WTC11 (cell line): ENCODE results near the gene ATP7A. TPM values are rescaled to one million over a fixed set of nuclear protein-coding genes. Genes with fewer than 3 reads are reported as not detected.
"Not testable (repeated sequence)": the region's sequence is repeated elsewhere in the genome, so short reads cannot be mapped to it uniquely, and the experiment has no call there.

Source experiments
- ATAC-seq: fragments of 200-7000 bp; cut with Tn5 transposase; 2 replicates; pipeline ENCODE4 v1.10.0; 2021; ENCODE audit warnings: mild to moderate bottlenecking, moderate library complexity
- CTCF ChIA-PET: fragments of 300-600 bp; sonication (Branson Sonifier 250); formaldehyde crosslinking; loops from one replicate; lab custom pipeline; 2021; ENCODE audit warnings: antibody characterized with exemption; lab: Charles Lee
- POLR2A ChIA-PET: fragments of 350-600 bp; sonication (Branson Sonifier 250); formaldehyde crosslinking; loops from one replicate; lab custom pipeline; 2021; ENCODE audit warnings: antibody characterized with exemption; lab: Charles Lee
- DNase-seq: peaks from one replicate; pipeline ENCODE4 v3.0.0; 2021; ENCODE audit warnings: low spot score
- H3K27ac Mint-ChIP-seq: 2 replicates; pipeline ENCODE4 v1.8.0; 2021; ENCODE audit warnings: mixed read lengths
- H3K27me3 Mint-ChIP-seq: 2 replicates; pipeline ENCODE4 v1.8.0; 2021; ENCODE audit warnings: low read depth, mild to moderate bottlenecking, moderate library complexity, mixed read lengths
- H3K36me3 Mint-ChIP-seq: 2 replicates; pipeline ENCODE4 v1.8.0; 2021; ENCODE audit warnings: mixed read lengths
- H3K4me1 Mint-ChIP-seq: 2 replicates; pipeline ENCODE4 v1.8.0; 2022; ENCODE audit warnings: mixed read lengths
- H3K4me3 Mint-ChIP-seq: 2 replicates; pipeline ENCODE4 v1.8.0; 2021; ENCODE audit warnings: mild to moderate bottlenecking, moderate library complexity, mixed read lengths
- H3K9me3 Mint-ChIP-seq: 2 replicates; pipeline ENCODE4 v1.8.0; 2021; ENCODE audit warnings: mixed read lengths
- ARID4B ChIP-seq: sonication (generic); formaldehyde crosslinking; IDR thresholded peaks from 2 replicates; pipeline ENCODE4 v1.8.0; 2023; ENCODE audit warnings: missing genetic modification reagents, mild to moderate bottlenecking, borderline replicate concordance
- ATF1 ChIP-seq: sonication (generic); formaldehyde crosslinking; IDR thresholded peaks from 2 replicates; pipeline ENCODE4 v1.8.1; 2023; ENCODE audit warnings: mild to moderate bottlenecking, moderate library complexity, missing genetic modification reagents
- ELF4 ChIP-seq: sonication (generic); formaldehyde crosslinking; IDR thresholded peaks from 2 replicates; pipeline ENCODE4 v1.8.1; 2022; ENCODE audit warnings: low read depth, mild to moderate bottlenecking, moderate library complexity, missing genetic modification reagents
- EMX1 ChIP-seq: fragments of 250-450 bp; sonication (Bioruptor Pico); IDR thresholded peaks from 2 replicates; pipeline ENCODE4 v1.8.0; 2021; ENCODE audit warnings: mild to moderate bottlenecking
- FOXJ3 ChIP-seq: sonication (generic); formaldehyde crosslinking; IDR thresholded peaks from 2 replicates; pipeline ENCODE4 v1.9.0; 2021; ENCODE audit warnings: missing genetic modification reagents, mild to moderate bottlenecking, borderline replicate concordance
- GTF2I ChIP-seq: fragments of 250-450 bp; sonication (Bioruptor Pico); conservative IDR thresholded peaks from 2 replicates; pipeline ENCODE4 v1.4.0; 2021; ENCODE audit warnings: mild to moderate bottlenecking
- MLX ChIP-seq: sonication (generic); formaldehyde crosslinking; IDR thresholded peaks from 2 replicates; pipeline ENCODE4 v1.8.1; 2023; ENCODE audit warnings: mild to moderate bottlenecking, missing genetic modification reagents, moderate library complexity
- NR2C2 ChIP-seq: sonication (generic); formaldehyde crosslinking; IDR thresholded peaks from 2 replicates; pipeline ENCODE4 v1.8.0; 2022; ENCODE audit warnings: mild to moderate bottlenecking, missing genetic modification reagents
- SOX15 ChIP-seq: fragments of 250-450 bp; sonication (Bioruptor Pico); IDR thresholded peaks from 2 replicates; pipeline ENCODE4 v1.9.0; 2021; ENCODE audit warnings: mild to moderate bottlenecking
- ZBTB43 ChIP-seq: sonication (generic); formaldehyde crosslinking; IDR thresholded peaks from 2 replicates; pipeline ENCODE4 v1.8.1; 2023; ENCODE audit warnings: mild to moderate bottlenecking, missing genetic modification reagents
- ZNF396 ChIP-seq: fragments of 250-450 bp; sonication (Bioruptor Pico); IDR thresholded peaks from 2 replicates; pipeline ENCODE4 v1.8.0; 2021; ENCODE audit warnings: mild to moderate bottlenecking, moderate library complexity, borderline replicate concordance
- ZNF423 ChIP-seq: fragments of 250-450 bp; sonication (Bioruptor Pico); IDR thresholded peaks from 2 replicates; pipeline ENCODE4 v2.1.2; 2022; ENCODE audit warnings: mild to moderate bottlenecking, moderate library complexity
- ZNF425 ChIP-seq: fragments of 250-450 bp; sonication (Bioruptor Pico); conservative IDR thresholded peaks from 2 replicates; pipeline ENCODE4 v1.9.0; 2021; ENCODE audit warnings: mild to moderate bottlenecking
- total RNA-seq: library from RNA; stranded (reverse); gene quantifications from 3 replicates; pipeline ENCODE4 v1.2.3, GENCODE V29; 2021
- TF ChIP-seq, protein P1 (sequence below): sonication (generic); formaldehyde crosslinking; conservative IDR thresholded peaks from 2 replicates; pipeline ENCODE4 v1.8.1; 2022; ENCODE audit warnings: mild to moderate bottlenecking, missing genetic modification reagents
- TF ChIP-seq, protein P2 (sequence below): sonication (generic); formaldehyde crosslinking; conservative IDR thresholded peaks from 2 replicates; pipeline ENCODE4 v1.8.1; 2023; ENCODE audit warnings: mild to moderate bottlenecking, low read depth, missing genetic modification reagents, moderate library complexity
- TF ChIP-seq, protein P3 (sequence below): sonication (generic); formaldehyde crosslinking; IDR thresholded peaks from 2 replicates; pipeline ENCODE4 v1.8.1; 2022; ENCODE audit warnings: mild to moderate bottlenecking, missing genetic modification reagents, moderate library complexity, borderline replicate concordance

The ATP7A gene
- total RNA-seq, 1 experiment from 2014 or later = 2.8 TPM

- TF ChIP-seq MLX (CRISPR knock-in tag) = no peak
- no peak for TF ChIP-seq SOX15 (CRISPR knock-in tag)
- no peak for TF ChIP-seq NR2C2
Observed at GRCh38 chrX:78075787-78076389, 165.4 kb downstream of the ATP7A start (continued).

DNA sequence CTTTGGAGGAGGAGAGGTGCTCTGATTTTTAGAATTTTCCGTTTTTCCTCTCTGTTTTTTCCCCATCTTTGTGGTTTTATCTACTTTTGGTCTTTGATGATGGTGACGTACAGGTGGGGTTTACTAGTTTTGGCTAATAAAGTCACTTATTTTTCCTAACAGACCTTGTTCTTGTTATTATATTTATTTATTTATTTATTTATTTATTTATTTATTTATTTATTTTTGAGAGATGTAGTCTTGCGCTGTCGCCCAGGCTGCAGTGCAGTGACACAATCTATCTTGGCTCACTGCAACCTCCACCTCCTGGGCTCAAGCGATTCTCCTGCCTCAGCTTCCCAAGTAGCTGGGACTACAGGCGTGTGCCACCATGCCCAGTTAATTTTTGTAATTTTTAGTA lies 170.9 kb downstream of the ATP7A start:
- CTCF ChIA-PET = interaction anchor here (0.6 kb wide), 1 partner anchor 11 kb away, joined by 3 read pairs; no protein-coding TSS in a partner anchor
- H3K36me3 Mint-ChIP-seq, H3K27me3 Mint-ChIP-seq, POLR2A ChIA-PET, DNase-seq, H3K4me1 Mint-ChIP-seq, H3K9me3 Mint-ChIP-seq, ATAC-seq, H3K27ac Mint-ChIP-seq, H3K4me3 Mint-ChIP-seq: not testable (repeated sequence)

DNA sequence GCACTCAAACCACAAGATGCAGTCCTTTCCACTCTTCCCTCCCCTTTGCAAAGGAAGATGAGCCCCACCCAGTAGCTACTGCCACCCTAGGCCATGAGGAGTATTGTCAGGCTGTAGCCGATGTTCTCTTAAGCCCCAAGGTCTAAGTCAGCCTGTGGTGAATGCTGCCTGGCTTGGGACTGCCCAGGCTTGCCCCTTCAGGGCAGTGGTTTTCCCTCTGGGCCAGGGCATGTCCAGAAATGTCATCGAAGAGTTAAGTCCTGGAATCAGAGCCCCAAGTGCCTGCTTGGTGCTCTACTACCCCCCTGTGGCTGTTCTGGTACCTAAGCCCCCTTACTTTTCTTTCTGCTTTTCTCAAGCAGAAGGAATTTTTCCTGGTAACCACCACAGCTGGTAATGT lies 181.8 kb downstream of the ATP7A start:
- DNase-seq = peak; percentile 29
- POLR2A ChIA-PET = no interaction called here
- CTCF ChIA-PET = interaction anchor here (0.6 to 2.1 kb wide), 9 partner anchors 9 to 645 kb away, joined by 3 to 9 read pairs (median 4); partner anchors contain the start of genes ATP7A and COX7B
- TF ChIP-seq, protein P1, sequence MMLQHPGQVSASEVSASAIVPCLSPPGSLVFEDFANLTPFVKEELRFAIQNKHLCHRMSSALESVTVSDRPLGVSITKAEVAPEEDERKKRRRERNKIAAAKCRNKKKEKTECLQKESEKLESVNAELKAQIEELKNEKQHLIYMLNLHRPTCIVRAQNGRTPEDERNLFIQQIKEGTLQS (CRISPR knock-in tag) = no peak
- TF ChIP-seq SOX15 (CRISPR knock-in tag) = no peak
- TF ChIP-seq ELF4 (CRISPR knock-in tag) = no peak
- no peak for TF ChIP-seq ZNF425 (CRISPR knock-in tag)
- no peak for TF ChIP-seq ZBTB43
- TF ChIP-seq, protein P2, sequence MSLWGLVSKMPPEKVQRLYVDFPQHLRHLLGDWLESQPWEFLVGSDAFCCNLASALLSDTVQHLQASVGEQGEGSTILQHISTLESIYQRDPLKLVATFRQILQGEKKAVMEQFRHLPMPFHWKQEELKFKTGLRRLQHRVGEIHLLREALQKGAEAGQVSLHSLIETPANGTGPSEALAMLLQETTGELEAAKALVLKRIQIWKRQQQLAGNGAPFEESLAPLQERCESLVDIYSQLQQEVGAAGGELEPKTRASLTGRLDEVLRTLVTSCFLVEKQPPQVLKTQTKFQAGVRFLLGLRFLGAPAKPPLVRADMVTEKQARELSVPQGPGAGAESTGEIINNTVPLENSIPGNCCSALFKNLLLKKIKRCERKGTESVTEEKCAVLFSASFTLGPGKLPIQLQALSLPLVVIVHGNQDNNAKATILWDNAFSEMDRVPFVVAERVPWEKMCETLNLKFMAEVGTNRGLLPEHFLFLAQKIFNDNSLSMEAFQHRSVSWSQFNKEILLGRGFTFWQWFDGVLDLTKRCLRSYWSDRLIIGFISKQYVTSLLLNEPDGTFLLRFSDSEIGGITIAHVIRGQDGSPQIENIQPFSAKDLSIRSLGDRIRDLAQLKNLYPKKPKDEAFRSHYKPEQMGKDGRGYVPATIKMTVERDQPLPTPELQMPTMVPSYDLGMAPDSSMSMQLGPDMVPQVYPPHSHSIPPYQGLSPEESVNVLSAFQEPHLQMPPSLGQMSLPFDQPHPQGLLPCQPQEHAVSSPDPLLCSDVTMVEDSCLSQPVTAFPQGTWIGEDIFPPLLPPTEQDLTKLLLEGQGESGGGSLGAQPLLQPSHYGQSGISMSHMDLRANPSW (CRISPR knock-in tag) = no peak
- no peak for TF ChIP-seq ARID4B (CRISPR knock-in tag)
- TF ChIP-seq ZNF396 (CRISPR knock-in tag) = no peak
- TF ChIP-seq MLX (CRISPR knock-in tag) = no peak
- no peak for TF ChIP-seq GTF2I
- no peak for TF ChIP-seq ZNF423 (CRISPR knock-in tag)
- no peak for TF ChIP-seq ATF1 (CRISPR knock-in tag)
- TF ChIP-seq, protein P3, sequence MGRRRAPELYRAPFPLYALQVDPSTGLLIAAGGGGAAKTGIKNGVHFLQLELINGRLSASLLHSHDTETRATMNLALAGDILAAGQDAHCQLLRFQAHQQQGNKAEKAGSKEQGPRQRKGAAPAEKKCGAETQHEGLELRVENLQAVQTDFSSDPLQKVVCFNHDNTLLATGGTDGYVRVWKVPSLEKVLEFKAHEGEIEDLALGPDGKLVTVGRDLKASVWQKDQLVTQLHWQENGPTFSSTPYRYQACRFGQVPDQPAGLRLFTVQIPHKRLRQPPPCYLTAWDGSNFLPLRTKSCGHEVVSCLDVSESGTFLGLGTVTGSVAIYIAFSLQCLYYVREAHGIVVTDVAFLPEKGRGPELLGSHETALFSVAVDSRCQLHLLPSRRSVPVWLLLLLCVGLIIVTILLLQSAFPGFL (CRISPR knock-in tag) = no peak
- no peak for TF ChIP-seq EMX1
- no peak for TF ChIP-seq FOXJ3

More for the DNA sequence above, 181.8 kb downstream of the ATP7A start:
- H3K4me3 Mint-ChIP-seq = no peak overlapping the region; the same call in 1 of the 2 replicates
- H3K4me1 Mint-ChIP-seq = peaks cover 13% of the 10 kb centered on the region
- H3K27ac Mint-ChIP-seq = no peak overlapping the region
- H3K27me3 Mint-ChIP-seq = no peaks in the 10 kb centered on the region; the same call in 1 of the 2 replicates
- H3K9me3 Mint-ChIP-seq = no peaks in the 10 kb centered on the region
- H3K36me3 Mint-ChIP-seq = no peaks in the 10 kb centered on the region
- peak; percentile 99 for ATAC-seq
